Subcutaneous adipose tissue (tissue), 4 donors: ENCODE results near the gene CD164L2. TPM values are rescaled to one million over a fixed set of nuclear protein-coding genes. Genes with fewer than 3 reads are reported as not detected.

Source experiments
- total RNA-seq, 4 donors: library from RNA; depleted of rRNA; stranded (reverse); fragments of >200 nt; gene quantifications; one replicate each; pipeline ENCODE4 v1.1.0, GENCODE V29; 2016
- TF ChIP-seq, protein P1 (sequence below): fragments of 450-650 bp; IDR thresholded peaks from one replicate; pipeline ENCODE4 v1.5.1; 2016; ENCODE audit warnings: low read depth, mild to moderate bottlenecking, control low read depth, antibody characterized with exemption, moderate library complexity

Gene CD164L2
- total RNA-seq, 4 donors from 2014 or later = not detected

DNA sequence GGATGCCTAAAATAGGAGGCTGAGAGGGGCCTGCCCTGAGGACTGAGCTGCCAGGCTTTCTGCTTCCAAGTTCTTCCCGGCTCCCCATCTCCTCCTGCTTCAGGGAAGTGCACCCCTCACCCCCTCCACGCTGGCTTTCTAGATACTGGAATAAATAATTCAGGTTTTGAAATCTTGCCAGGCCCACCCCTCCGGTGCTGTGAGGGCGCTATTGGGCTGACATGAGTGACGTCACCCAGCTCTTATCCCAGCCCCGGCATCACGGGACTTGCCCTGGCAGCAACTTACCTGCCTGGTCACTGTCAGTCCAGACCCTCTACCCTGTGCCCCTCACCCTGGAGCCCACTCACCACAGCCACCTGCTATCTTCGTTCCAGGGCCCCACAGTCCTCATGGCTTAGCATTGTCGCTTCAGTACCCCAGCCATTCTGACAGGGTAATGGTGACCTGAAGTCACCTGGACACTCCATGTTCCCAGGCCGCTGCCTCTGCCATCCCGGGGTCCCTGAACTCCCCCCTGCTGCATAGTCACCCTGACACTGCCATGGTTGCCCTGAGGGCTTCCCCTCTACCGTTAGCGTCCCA, 8.5 kb upstream of the CD164L2 start:
- TF ChIP-seq, protein P1, sequence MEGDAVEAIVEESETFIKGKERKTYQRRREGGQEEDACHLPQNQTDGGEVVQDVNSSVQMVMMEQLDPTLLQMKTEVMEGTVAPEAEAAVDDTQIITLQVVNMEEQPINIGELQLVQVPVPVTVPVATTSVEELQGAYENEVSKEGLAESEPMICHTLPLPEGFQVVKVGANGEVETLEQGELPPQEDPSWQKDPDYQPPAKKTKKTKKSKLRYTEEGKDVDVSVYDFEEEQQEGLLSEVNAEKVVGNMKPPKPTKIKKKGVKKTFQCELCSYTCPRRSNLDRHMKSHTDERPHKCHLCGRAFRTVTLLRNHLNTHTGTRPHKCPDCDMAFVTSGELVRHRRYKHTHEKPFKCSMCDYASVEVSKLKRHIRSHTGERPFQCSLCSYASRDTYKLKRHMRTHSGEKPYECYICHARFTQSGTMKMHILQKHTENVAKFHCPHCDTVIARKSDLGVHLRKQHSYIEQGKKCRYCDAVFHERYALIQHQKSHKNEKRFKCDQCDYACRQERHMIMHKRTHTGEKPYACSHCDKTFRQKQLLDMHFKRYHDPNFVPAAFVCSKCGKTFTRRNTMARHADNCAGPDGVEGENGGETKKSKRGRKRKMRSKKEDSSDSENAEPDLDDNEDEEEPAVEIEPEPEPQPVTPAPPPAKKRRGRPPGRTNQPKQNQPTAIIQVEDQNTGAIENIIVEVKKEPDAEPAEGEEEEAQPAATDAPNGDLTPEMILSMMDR = no peak

DNA sequence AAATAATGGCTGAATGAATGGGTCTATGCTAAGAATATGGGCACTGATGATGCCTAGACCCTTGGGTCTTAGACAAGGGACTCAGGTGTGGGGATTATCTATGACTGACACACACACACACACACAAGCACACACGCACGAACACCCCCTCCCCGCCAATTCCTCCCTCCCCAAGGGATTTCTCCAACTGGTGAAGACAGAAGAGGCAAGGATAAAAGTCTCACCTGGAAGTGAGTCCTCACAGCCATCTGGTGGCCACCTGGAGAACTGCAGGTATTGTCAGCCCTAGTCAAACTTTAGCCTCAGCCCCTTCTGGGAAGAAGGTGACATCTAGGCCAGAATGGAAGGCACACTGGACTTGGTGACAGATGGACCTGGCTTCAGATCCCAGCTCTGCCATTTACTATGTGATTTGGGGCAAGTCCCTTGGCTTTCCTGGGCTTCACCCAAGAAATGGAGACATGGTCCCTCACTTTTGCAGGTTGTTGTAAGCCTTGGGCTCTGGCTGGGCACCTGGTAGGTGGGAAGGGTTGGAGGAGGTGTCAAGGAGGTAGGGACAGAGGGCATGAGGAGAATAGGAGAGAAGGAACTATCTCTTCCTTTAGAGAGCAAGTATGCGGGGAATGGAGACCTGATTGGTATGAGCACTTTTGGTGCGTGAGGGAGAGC, 5.3 kb upstream of the CD164L2 start:
- TF ChIP-seq, protein P1 = no peak

DNA sequence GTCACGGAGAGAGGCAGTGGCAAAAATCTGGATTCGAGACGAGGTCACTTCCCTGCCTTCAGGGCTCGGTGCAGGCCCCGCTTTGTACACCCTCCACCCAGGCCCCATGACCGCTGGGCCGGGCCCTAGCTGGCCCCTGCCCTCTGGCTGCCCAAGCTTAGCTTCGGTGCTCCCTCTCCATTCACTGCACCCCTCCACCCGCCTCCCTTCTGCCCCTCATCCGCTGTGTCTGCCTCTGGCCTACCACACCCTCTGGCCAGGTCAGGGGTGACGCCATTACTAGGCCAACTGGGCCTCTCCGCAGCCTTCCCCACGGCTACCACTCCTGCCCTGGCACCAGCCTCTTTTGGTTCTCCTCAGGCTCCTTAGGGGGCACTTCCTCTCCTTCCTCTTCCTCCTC, 528 bp upstream of the CD164L2 start:
- TF ChIP-seq, protein P1 = no peak

DNA sequence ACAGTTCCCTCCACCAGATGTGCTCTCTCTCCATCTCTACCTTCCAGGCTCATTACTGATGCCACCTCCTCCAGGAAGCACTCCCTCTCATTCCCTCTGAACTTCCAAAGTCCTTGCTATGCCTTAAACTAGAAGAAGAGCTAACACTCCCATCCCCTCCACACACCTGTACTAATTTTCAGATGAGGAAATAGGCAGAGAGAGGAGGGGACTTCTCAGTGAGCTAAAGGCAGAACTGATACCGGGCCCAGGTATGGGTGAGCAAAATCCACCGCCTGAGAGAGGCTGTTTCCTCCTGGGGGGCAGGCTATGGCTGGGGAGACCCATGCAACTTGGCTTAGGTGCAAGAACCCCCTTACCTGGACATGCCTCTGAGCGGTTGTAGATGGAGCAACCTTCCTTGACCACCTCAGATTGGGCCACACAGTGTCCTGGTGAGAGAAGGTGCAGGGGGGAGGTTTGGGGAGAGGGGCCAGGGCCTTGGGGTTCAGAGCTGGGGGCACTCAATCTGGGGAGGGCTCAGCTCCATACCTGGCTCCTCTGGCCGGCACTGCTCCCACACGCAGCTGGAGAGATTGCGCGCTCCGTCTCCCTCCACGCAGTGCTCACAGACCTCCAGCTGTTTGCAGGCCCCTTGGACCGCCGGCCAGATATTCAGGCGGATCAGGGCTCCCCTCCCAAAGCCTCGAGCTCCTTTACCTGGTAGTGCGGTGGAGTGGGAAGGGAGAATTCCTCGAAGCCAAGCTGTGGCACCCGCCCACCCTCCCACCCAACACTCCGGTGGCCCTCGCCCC, 967 bp downstream of the CD164L2 start:
- TF ChIP-seq, protein P1 = no peak

DNA sequence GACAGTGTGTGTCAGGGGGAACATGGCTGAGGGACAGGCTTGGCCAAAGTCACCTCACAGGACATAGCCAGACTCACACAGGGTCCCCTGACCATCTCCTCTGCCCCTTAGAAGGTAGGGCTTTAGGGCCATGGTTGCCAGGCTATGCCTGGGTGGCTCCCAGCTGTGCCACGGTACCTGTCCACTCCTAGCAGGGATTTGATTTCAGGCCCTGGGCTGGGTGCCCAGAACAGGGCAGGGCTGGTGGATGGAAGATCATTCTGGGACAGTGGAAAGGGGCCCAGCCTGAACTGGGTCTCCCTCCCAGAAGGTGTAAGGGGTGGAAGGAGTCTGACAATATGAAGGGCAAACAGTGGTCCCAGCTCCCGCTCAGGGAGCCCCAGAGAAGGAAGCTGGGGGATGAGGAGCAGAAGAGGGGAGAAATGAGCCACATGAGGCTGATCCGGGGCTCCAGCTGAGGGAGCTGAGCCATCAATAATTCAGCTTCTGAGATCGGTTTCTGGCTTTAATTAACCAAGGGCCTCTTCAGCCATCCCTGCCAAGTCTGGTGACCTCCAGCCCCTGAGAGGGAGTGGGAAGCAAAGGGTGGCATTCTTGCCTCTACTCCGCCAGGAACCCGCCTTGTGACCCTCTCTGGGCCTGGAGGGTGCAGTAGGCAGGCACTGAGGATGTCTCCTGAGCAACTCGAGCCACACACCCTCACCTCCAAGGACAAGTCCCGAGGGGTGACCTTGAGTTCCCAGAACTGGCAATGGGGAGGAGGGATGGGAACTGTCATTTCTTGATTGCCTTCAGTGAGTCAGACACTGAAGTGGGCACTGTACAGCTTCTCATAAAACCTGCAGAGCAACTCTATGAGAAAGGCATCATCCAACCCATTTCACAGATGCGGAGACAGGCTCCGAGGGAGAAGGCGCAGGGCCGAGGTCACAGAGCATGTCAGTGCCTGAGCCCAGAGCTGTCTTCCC, 2.1 kb downstream of the CD164L2 start:
- TF ChIP-seq, protein P1 = no peak

DNA sequence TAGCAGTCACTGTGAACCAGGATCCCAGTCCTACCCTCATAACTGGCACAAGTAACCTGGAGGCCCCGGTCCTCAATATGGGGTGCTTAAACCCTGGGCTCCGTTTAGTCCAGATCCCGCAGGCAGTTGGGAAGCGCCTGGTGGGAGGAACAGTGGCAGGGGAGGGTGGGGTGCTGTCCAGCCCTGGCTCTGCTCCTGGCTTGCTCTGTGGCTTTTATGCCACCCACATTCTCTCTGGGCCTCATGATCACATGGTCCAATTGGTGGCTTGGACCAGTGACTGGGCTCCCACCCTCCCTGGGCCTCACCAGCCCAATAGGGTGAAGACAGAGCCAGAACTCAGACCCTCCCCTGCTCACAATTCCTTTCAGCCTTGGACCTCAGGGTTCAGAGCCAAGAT, 2.9 kb downstream of the CD164L2 start:
- TF ChIP-seq, protein P1 = no peak
